Trophoblast cell (in vitro differentiated cells and primary cell): ENCODE results near the gene DNAJC13.
"Not testable (repeated sequence)": the region's sequence is repeated elsewhere in the genome, so short reads cannot be mapped to it uniquely, and the experiment has no call there.

Experiments used
- DNase-seq, 2 donors: peaks; one replicate each; pipeline ENCODE4 v3.0.0-alpha.2; 2016
- H2AFZ ChIP-seq: 2 replicates; pipeline ENCODE4 v1.6.1; 2013; ENCODE audit warnings: low read length, moderate library complexity, mild to moderate bottlenecking; ENCODE audit not compliant: insufficient read depth, poor library complexity
- H2AK5ac ChIP-seq: 2 replicates; pipeline ENCODE4 v1.6.1; 2013; ENCODE audit warnings: mild to moderate bottlenecking, low read length
- H2BK120ac ChIP-seq: 2 replicates; pipeline ENCODE4 v1.6.1; 2013; ENCODE audit warnings: low read length, mild to moderate bottlenecking, moderate library complexity; ENCODE audit not compliant: insufficient read depth, poor library complexity
- H2BK12ac ChIP-seq: 2 replicates; pipeline ENCODE4 v1.6.1; 2013; ENCODE audit warnings: mild to moderate bottlenecking, low read length, moderate library complexity
- H2BK5ac ChIP-seq: 2 replicates; pipeline ENCODE4 v1.6.1; 2013; ENCODE audit warnings: low read length, low read depth, moderate library complexity, mild to moderate bottlenecking; ENCODE audit not compliant: poor library complexity
- H3K14ac ChIP-seq: 2 replicates; pipeline ENCODE4 v1.6.1; 2013; ENCODE audit warnings: mild to moderate bottlenecking, low read length
- H3K18ac ChIP-seq: 2 replicates; pipeline ENCODE4 v1.6.1; 2013; ENCODE audit warnings: mild to moderate bottlenecking, low read length
- H3K23ac ChIP-seq: 2 replicates; pipeline ENCODE4 v1.6.1; 2013; ENCODE audit warnings: low read length
- H3K27ac ChIP-seq: 2 replicates; pipeline ENCODE4 v1.5.1; 2013; ENCODE audit warnings: low read depth, mild to moderate bottlenecking, inconsistent platforms, low read length, moderate library complexity
- H3K27me3 ChIP-seq: 2 replicates; pipeline ENCODE4 v1.6.1; 2013; ENCODE audit warnings: inconsistent platforms, mild to moderate bottlenecking, low read length, moderate library complexity; ENCODE audit not compliant: insufficient read depth
- H3K36me3 ChIP-seq, 2 experiments: 1 replicate in 1 of 2; 2 replicates in 1 of 2; pipeline ENCODE4 v1.6.1; 2013; ENCODE audit warnings: low read length in 2 of 2, mild to moderate bottlenecking in 2 of 2, moderate library complexity in 1 of 2; ENCODE audit not compliant: insufficient read depth in 2 of 2, control insufficient read depth in 1 of 2
- H3K4ac ChIP-seq: 2 replicates; pipeline ENCODE4 v1.6.1; 2013; ENCODE audit warnings: low read depth, mild to moderate bottlenecking, low read length, moderate library complexity
- H3K4me1 ChIP-seq, 2 experiments: 1 replicate in 1 of 2; 2 replicates in 1 of 2; pipeline ENCODE4 v1.6.1; 2013; ENCODE audit warnings: low read length in 2 of 2, mild to moderate bottlenecking in 2 of 2, moderate library complexity in 1 of 2; ENCODE audit not compliant: insufficient read depth in 2 of 2, control insufficient read depth in 1 of 2
- H3K4me2 ChIP-seq: 2 replicates; pipeline ENCODE4 v1.6.1; 2013; ENCODE audit warnings: inconsistent platforms, mild to moderate bottlenecking, low read length, moderate library complexity
- H3K4me3 ChIP-seq: 2 replicates; pipeline ENCODE4 v1.5.1; 2013; ENCODE audit warnings: mild to moderate bottlenecking, low read depth, low read length, inconsistent platforms
- H3K79me1 ChIP-seq: one replicate; pipeline ENCODE4 v1.6.1; 2013; ENCODE audit warnings: low read length
- H3K79me2 ChIP-seq: 2 replicates; pipeline ENCODE4 v1.6.1; 2013; ENCODE audit warnings: low read length, mild to moderate bottlenecking; ENCODE audit not compliant: control insufficient read depth, insufficient read depth, poor library complexity
- H3K9ac ChIP-seq: 2 replicates; pipeline ENCODE4 v1.6.1; 2013; ENCODE audit warnings: mild to moderate bottlenecking, low read length
- H3K9me3 ChIP-seq: 2 replicates; pipeline ENCODE4 v1.6.1; 2013; ENCODE audit warnings: low read depth, mild to moderate bottlenecking, control low read depth, inconsistent platforms, low read length; ENCODE audit not compliant: insufficient read depth
- H4K12ac ChIP-seq: 2 replicates; pipeline ENCODE4 v1.6.1; 2013; ENCODE audit warnings: low read depth, mild to moderate bottlenecking, low read length, moderate library complexity
- H4K8ac ChIP-seq: 2 replicates; pipeline ENCODE4 v1.6.1; 2013; ENCODE audit warnings: low read depth, mild to moderate bottlenecking, low read length, moderate library complexity
- H4K91ac ChIP-seq: one replicate; pipeline ENCODE4 v1.6.1; 2013; ENCODE audit warnings: low read depth, mild to moderate bottlenecking, low read length, moderate library complexity
- WGBS: extraction: QIAGEN DNeasy Blood & Tissue Kit; methylation state at CpG from one replicate; pipeline ENCODE4 v1.1.7; 2013; ENCODE audit warnings: missing lambda C conversion rate; ENCODE audit not compliant: insufficient read length, insufficient coverage; ENCODE audit errors: extremely low coverage; 5-methylcytosine and 5-hydroxymethylcytosine counted together

The DNAJC13 gene

DNA sequence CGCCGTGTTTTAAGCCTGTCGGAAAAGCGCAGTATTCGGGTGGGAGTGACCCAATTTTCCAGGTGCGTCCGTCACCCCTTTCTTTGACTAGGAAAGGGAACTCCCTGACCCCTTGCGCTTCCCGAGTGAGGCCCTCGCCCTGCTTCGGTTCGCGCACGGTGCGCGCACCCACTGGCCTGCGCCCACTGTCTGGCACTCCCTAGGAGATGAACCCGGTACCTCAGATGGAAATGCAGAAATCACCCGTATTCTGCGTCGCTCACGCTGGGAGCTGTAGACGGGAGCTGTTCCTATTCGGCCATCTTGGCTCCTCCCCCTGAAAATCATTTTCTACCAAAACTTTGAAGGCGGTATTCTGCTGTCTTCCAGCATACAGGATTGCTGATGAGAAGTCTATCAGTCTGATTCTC, 40.4 kb upstream of the DNAJC13 start:
- H4K91ac ChIP-seq = peak overlapping the region; percentile 80

DNA sequence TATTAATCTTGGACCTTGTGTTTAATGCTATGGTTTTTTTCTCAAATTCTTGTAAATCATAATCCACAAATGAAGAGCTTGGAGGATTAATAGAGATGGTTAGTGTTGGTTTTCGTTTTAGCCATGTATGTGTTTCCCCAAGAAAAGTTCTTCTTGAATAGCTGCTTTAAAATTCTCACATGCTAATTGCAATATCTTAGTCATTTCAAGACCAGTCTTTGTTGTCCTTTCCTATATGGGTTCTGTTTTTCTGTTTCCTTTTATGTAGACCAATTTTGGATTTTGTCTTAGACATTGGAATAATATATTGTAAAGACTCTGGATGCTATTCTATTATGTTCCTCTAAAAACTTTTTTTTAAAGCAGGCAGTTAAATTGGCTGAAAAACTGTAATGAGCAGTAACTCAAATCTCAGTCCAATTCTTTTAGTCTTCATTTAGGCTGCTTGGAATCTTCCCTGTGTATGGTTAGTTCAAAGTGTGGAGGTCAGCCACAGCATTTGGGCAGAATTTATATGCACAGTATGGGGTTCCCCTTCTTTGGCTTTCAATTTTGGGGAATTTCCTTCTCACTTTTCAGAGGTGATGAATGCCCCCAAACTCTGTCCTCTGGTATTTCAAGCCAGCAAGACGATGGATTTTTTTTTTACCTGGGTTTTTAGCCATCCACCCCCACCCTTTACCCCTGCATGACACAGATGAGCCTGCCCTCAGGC, 39.1 kb upstream of the DNAJC13 start:
- no peak overlapping the region for H3K14ac ChIP-seq
- H3K27me3 ChIP-seq = no peaks in the 10 kb centered on the region
- no peak overlapping the region for H4K12ac ChIP-seq

More for the DNA sequence above, 40.4 kb upstream of the DNAJC13 start:
- Histone ChIP-seq H2BK120ac (peak overlapping the region; percentile 51), H4K8ac (peak overlapping the region; percentile 87), H2AFZ (peak overlapping the region; percentile 93)
- not testable (repeated sequence) for H3K4me1 ChIP-seq, H3K27ac ChIP-seq, H3K23ac ChIP-seq, H3K36me3 ChIP-seq, H3K9ac ChIP-seq, H3K79me1 ChIP-seq, H3K18ac ChIP-seq, H3K4me2 ChIP-seq, H2AK5ac ChIP-seq, H2BK12ac ChIP-seq, H3K79me2 ChIP-seq, H2BK5ac ChIP-seq, H3K14ac ChIP-seq, H3K4ac ChIP-seq, H3K9me3 ChIP-seq, H3K4me3 ChIP-seq, H3K27me3 ChIP-seq, H4K12ac ChIP-seq
- no CpG with 5 or more reads among the region's 25 CpGs for WGBS
- peak in 1 of 2 donors; percentile 34 for DNase-seq

DNA sequence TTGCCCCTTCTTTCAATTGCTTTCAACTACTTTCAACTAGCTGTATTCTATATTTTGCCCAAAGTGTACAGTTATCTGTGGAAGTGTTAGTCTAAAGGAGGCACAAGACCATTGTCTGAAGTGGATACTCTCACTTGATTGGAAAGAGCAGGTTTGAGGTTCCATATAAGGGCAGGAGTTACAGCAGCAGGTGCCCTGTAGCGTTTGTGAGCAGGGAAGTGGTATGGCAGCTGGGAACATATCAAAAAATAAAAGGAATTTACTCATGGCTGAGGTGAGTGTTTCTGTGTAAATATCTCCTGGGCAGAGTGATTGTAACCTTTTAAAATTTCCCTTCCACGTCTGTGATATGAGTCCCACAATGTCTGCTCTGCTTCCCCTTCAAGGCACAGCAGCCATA, 38.5 kb upstream of the DNAJC13 start:
- no peak overlapping the region for H4K91ac ChIP-seq
- no peak overlapping the region for H3K27ac ChIP-seq
- no peak overlapping the region for H4K8ac ChIP-seq
- no peak overlapping the region for H3K4me3 ChIP-seq
- H3K79me1 ChIP-seq = peaks cover 2% of the 10 kb centered on the region
- no peak overlapping the region for H4K12ac ChIP-seq
- H3K23ac ChIP-seq = no peak overlapping the region
- H2AFZ ChIP-seq = no peak overlapping the region
- H3K36me3 ChIP-seq = no peaks in the 10 kb centered on the region
- H3K4ac ChIP-seq = no peak overlapping the region
- no peak overlapping the region for H3K18ac ChIP-seq
- no CpG with 5 or more reads among the region's 2 CpGs for WGBS
- H3K4me2 ChIP-seq = no peak overlapping the region
- no peak overlapping the region for H2AK5ac ChIP-seq
- H3K14ac ChIP-seq = no peak overlapping the region
- peaks cover 2% of the 10 kb centered on the region for H3K9me3 ChIP-seq
- H3K27me3 ChIP-seq = no peaks in the 10 kb centered on the region
- no peak overlapping the region for H2BK5ac ChIP-seq
- H2BK120ac ChIP-seq = no peak overlapping the region
- no peak for DNase-seq
- H2BK12ac ChIP-seq = no peak overlapping the region
- no peak overlapping the region for H3K9ac ChIP-seq
- H3K79me2 ChIP-seq = no peaks in the 10 kb centered on the region
- no peaks in the 10 kb centered on the region for H3K4me1 ChIP-seq

More for the DNA sequence above, 39.1 kb upstream of the DNAJC13 start:
- WGBS = no CpG with 5 or more reads among the region's 2 CpGs
- H3K9ac ChIP-seq = no peak overlapping the region
- H3K4me3 ChIP-seq = no peak overlapping the region
- H2BK120ac ChIP-seq = no peak overlapping the region
- H2AFZ ChIP-seq = no peak overlapping the region
- H3K79me2 ChIP-seq = no peaks in the 10 kb centered on the region
- no peak overlapping the region for H3K4ac ChIP-seq
- H4K91ac ChIP-seq = no peak overlapping the region
- peaks cover 2% of the 10 kb centered on the region for H3K9me3 ChIP-seq
- no peaks in the 10 kb centered on the region for H3K4me1 ChIP-seq
- DNase-seq = no peak
- no peak overlapping the region for H2AK5ac ChIP-seq
- no peak overlapping the region for H3K18ac ChIP-seq
- H2BK12ac ChIP-seq = no peak overlapping the region
- H2BK5ac ChIP-seq = no peak overlapping the region
- no peaks in the 10 kb centered on the region for H3K36me3 ChIP-seq
- no peak overlapping the region for H3K23ac ChIP-seq
- peaks cover 2% of the 10 kb centered on the region for H3K79me1 ChIP-seq
- no peak overlapping the region for H3K4me2 ChIP-seq
- no peak overlapping the region for H4K8ac ChIP-seq
- no peak overlapping the region for H3K27ac ChIP-seq

GRCh38 chr3:132380920-132381319, 36.4 kb upstream of the DNAJC13 start:
- Histone ChIP-seq H2AFZ (no peak overlapping the region), H3K4me2 (no peak overlapping the region), H2BK12ac (no peak overlapping the region), H4K8ac (no peak overlapping the region), H3K4me3 (no peak overlapping the region), H3K79me2 (no peaks in the 10 kb centered on the region), H3K9ac (no peak overlapping the region), H3K23ac (no peak overlapping the region), H4K91ac (no peak overlapping the region), H3K18ac (no peak overlapping the region), H3K27ac (no peak overlapping the region), H3K79me1 (peaks cover 2% of the 10 kb centered on the region), H2BK5ac (no peak overlapping the region), H3K4ac (no peak overlapping the region), H3K14ac (no peak overlapping the region), H2BK120ac (no peak overlapping the region), H4K12ac (no peak overlapping the region), H3K4me1 (no peaks in the 10 kb centered on the region), H3K9me3 (peaks cover 2% of the 10 kb centered on the region), H3K27me3 (no peaks in the 10 kb centered on the region), H2AK5ac (no peak overlapping the region), H3K36me3 (no peaks in the 10 kb centered on the region)
- WGBS = no CpG with 5 or more reads among the region's 1 CpG
- no peak for DNase-seq
